Ectodermal cell (in vitro differentiated cells): Measurements from ENCODE around the gene TECPR2.

Experiments used
- H3K27ac ChIP-seq: 2 replicates; pipeline ENCODE4 v1.7.0; 2013; ENCODE audit warnings: mild to moderate bottlenecking, low read depth, low read length; ENCODE audit not compliant: insufficient read depth, poor library complexity, severe bottlenecking
- H3K27me3 ChIP-seq: 2 replicates; pipeline ENCODE4 v1.7.0; 2013; ENCODE audit warnings: mild to moderate bottlenecking, low read length; ENCODE audit not compliant: insufficient read depth, control insufficient read depth, poor library complexity, severe bottlenecking
- H3K36me3 ChIP-seq: one replicate; pipeline ENCODE4 v1.7.0; 2013; ENCODE audit warnings: low read length; ENCODE audit not compliant: control insufficient read depth, insufficient read depth
- H3K4me1 ChIP-seq: one replicate; pipeline ENCODE4 v1.7.0; 2013; ENCODE audit warnings: low read length; ENCODE audit not compliant: control insufficient read depth, insufficient read depth
- H3K4me3 ChIP-seq: 2 replicates; pipeline ENCODE4 v1.7.0; 2013; ENCODE audit warnings: low read depth, low read length, control low read depth; ENCODE audit not compliant: insufficient read depth
- H3K9me3 ChIP-seq: 2 replicates; pipeline ENCODE4 v1.7.0; 2013; ENCODE audit warnings: mild to moderate bottlenecking, low read length, moderate library complexity; ENCODE audit not compliant: control insufficient read depth
- WGBS, 2 experiments: methylation state at CpG; one replicate each; pipeline ENCODE4 v1.1.7; 2013; ENCODE audit warnings: missing lambda C conversion rate in 2 of 2; 5-methylcytosine and 5-hydroxymethylcytosine counted together

Gene TECPR2

GRCh38 chr14:102474934-102475333 is 112.2 kb downstream of the TECPR2 start:
- 94 to 96% methylated on average over 5 of the region's 5 CpGs for WGBS, 2 experiments
- Histone ChIP-seq H3K4me3 (no peak overlapping the region), H3K27ac (no peak overlapping the region), H3K4me1 (no peaks in the 10 kb centered on the region), H3K36me3 (no peaks in the 10 kb centered on the region), H3K9me3 (no peaks in the 10 kb centered on the region), H3K27me3 (no peaks in the 10 kb centered on the region)

- Histone ChIP-seq H3K36me3 (no peaks in the 10 kb centered on the region), H3K27me3 (no peaks in the 10 kb centered on the region), H3K4me1 (no peaks in the 10 kb centered on the region), H3K27ac (no peak overlapping the region), H3K9me3 (no peaks in the 10 kb centered on the region), H3K4me3 (no peak overlapping the region)
- WGBS, 2 experiments, result 91 to 94% methylated on average over 2 of the region's 2 CpGs
Observed at GRCh38 chr14:102479107-102479506, 116.4 kb downstream of the TECPR2 start.

- H3K4me1 ChIP-seq, result no peaks in the 10 kb centered on the region
- H3K36me3 ChIP-seq, result no peaks in the 10 kb centered on the region
- no peaks in the 10 kb centered on the region for H3K27me3 ChIP-seq
- no peak overlapping the region for H3K4me3 ChIP-seq
- 94 to 97% methylated on average over 7 of the region's 7 CpGs for WGBS, 2 experiments
- H3K9me3 ChIP-seq, result no peaks in the 10 kb centered on the region
- no peak overlapping the region for H3K27ac ChIP-seq
Observed at GRCh38 chr14:102479777-102480176, 117.0 kb downstream of the TECPR2 start.

DNA sequence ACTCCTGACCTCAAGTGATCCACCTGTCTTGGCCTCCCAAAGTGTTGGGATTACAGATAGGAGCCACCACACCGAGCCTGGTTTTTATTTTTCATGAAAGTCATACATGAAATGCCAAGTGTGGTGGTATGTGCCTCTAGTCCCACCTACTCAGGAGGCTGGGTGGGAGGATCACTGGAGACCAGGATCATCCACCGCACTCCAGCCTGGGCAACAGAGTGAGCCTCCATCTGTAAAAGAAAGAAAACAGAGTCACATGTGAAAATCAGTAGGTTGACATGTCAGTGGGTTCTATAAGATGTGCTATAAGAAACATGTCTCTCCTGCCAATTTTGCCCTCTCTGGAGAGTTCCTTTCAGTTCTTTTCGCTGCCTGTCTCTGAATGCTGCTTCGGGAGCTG is 118.6 kb downstream of the TECPR2 start:
- Histone ChIP-seq H3K9me3 (no peaks in the 10 kb centered on the region), H3K4me3 (no peak overlapping the region), H3K4me1 (no peaks in the 10 kb centered on the region), H3K27ac (no peak overlapping the region), H3K27me3 (no peaks in the 10 kb centered on the region), H3K36me3 (no peaks in the 10 kb centered on the region)
- 93% methylated on average over 4 of the region's 4 CpGs for WGBS, 2 experiments

DNA sequence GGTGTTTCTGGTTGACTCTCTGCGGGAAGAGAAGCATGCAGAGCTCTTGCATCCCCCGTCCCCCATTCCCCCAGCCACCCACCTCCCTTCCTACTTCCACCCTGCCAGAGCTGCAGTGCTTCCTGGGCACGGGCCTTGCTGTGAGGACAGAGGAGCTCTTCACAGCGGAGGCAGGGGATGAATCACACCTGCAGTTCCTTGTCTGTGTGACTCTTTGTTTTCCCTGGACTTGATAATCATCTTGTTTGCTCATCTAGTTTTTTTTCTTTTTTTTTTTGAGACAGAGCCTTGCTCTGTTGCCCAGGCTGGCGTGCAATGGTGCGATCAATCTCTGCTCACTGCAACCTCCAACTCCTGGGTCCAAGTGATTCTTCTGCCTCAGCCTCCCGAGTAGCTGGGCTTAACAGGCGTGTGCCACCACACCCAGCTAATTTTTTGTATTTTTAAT is 119.1 kb downstream of the TECPR2 start:
- WGBS, 2 experiments, result 91 to 94% methylated on average over 8 of the region's 8 CpGs
- Histone ChIP-seq H3K4me1 (no peaks in the 10 kb centered on the region), H3K36me3 (no peaks in the 10 kb centered on the region), H3K27me3 (no peaks in the 10 kb centered on the region), H3K27ac (no peak overlapping the region), H3K4me3 (no peak overlapping the region), H3K9me3 (no peaks in the 10 kb centered on the region)

GRCh38 chr14:102484316-102484715 is 121.6 kb downstream of the TECPR2 start:
- Histone ChIP-seq H3K36me3 (no peaks in the 10 kb centered on the region), H3K4me3 (no peak overlapping the region), H3K9me3 (no peaks in the 10 kb centered on the region), H3K27ac (no peak overlapping the region), H3K27me3 (no peaks in the 10 kb centered on the region), H3K4me1 (no peaks in the 10 kb centered on the region)
- 87 to 92% methylated on average over 5 of the region's 5 CpGs for WGBS, 2 experiments

- H3K27ac ChIP-seq, result no peak overlapping the region
- H3K27me3 ChIP-seq, result no peaks in the 10 kb centered on the region
- no peak overlapping the region for H3K4me3 ChIP-seq
- H3K36me3 ChIP-seq, result no peaks in the 10 kb centered on the region
- H3K4me1 ChIP-seq, result no peaks in the 10 kb centered on the region
- WGBS, 2 experiments, result 93% methylated on average over 11 of the region's 11 CpGs
- no peaks in the 10 kb centered on the region for H3K9me3 ChIP-seq
Observed at GRCh38 chr14:102485693-102486512, 123.2 kb downstream of the TECPR2 start.

GRCh38 chr14:102486513-102487203 is 123.9 kb downstream of the TECPR2 start:
- H3K4me3 ChIP-seq, result no peak overlapping the region
- H3K27me3 ChIP-seq, result no peaks in the 10 kb centered on the region
- no peak overlapping the region for H3K27ac ChIP-seq
- WGBS, 2 experiments, result 89 to 90% methylated on average over 17 of the region's 17 CpGs
- H3K4me1 ChIP-seq, result no peaks in the 10 kb centered on the region
- H3K36me3 ChIP-seq, result no peaks in the 10 kb centered on the region
- H3K9me3 ChIP-seq, result no peaks in the 10 kb centered on the region

DNA sequence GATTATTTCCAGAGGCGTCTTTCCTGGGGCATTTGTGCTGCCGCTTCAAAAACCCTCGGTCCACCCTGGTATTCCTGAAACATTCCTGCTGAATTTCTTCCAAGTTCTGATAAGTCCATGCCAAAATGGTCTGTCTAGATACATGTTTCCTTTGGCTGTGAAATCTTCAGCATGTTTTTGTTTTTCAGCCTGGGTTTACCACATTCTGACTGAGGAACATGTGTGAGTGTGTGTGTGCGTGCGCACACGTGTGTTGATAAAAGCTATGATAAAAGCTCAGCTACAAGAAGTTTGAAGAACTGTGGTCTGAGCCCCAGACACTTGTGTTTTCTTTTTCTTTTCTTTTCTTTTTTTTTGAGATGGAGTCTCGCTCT is 124.5 kb downstream of the TECPR2 start:
- no peaks in the 10 kb centered on the region for H3K9me3 ChIP-seq
- H3K27ac ChIP-seq, result no peak overlapping the region
- WGBS, 2 experiments, result 90 to 97% methylated on average over 7 of the region's 7 CpGs
- no peak overlapping the region for H3K4me3 ChIP-seq
- H3K4me1 ChIP-seq, result no peaks in the 10 kb centered on the region
- H3K27me3 ChIP-seq, result no peaks in the 10 kb centered on the region
- no peaks in the 10 kb centered on the region for H3K36me3 ChIP-seq

DNA sequence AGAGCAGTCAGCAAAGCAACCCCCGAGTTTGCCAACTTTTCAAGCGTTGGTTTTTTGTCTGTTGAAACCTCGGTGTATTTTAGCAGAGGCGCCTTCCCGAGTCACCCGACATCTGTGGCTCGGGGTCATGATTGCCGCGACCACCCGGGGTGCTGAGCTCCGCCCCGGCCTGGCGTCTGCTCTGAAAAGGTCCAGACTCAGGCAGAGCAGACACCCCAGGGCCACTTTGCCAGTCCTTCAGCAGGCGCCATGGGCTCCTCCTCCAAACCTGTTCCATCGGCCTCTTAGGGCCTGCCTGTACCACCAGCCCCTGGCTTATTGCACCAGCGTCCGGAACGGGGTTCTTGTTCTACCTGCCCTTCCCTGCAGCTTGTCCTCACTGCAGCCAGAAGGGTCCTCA is 127.7 kb downstream of the TECPR2 start:
- no peaks in the 10 kb centered on the region for H3K9me3 ChIP-seq
- WGBS, 2 experiments, result 87% methylated on average over 18 of the region's 18 CpGs
- no peaks in the 10 kb centered on the region for H3K27me3 ChIP-seq
- no peaks in the 10 kb centered on the region for H3K36me3 ChIP-seq
- H3K4me3 ChIP-seq, result no peak overlapping the region
- no peak overlapping the region for H3K27ac ChIP-seq
- H3K4me1 ChIP-seq, result no peaks in the 10 kb centered on the region
